Mononuclear cell (primary cell): ENCODE measurements around the gene NEBL. TPM values are rescaled to one million over a fixed set of nuclear protein-coding genes. Genes with fewer than 3 reads are reported as not detected.

Experiments used
- H3K27me3 ChIP-seq: 2 replicates; pipeline ENCODE4 v1.6.0; 2011; ENCODE audit warnings: low read length, control low read depth; ENCODE audit not compliant: insufficient read depth
- H3K4me1 ChIP-seq: 2 replicates; pipeline ENCODE4 v1.5.1; 2011; ENCODE audit warnings: mild to moderate bottlenecking, low read length, control low read depth; ENCODE audit not compliant: insufficient read depth
- H3K4me3 ChIP-seq: 2 replicates; pipeline ENCODE4 v1.5.1; 2011; ENCODE audit warnings: mild to moderate bottlenecking, low read length, moderate library complexity
- H3K9me3 ChIP-seq: 2 replicates; pipeline ENCODE4 v1.5.1; 2011; ENCODE audit warnings: low read depth, mild to moderate bottlenecking, control low read depth, low read length
- total RNA-seq: library from RNA; depleted of rRNA; stranded (reverse); fragments of >200 nt; gene quantifications from one replicate; pipeline ENCODE4 v1.2.3, GENCODE V29; 2012

NEBL gene
- total RNA-seq, 1 donor, result 0.10 TPM

DNA sequence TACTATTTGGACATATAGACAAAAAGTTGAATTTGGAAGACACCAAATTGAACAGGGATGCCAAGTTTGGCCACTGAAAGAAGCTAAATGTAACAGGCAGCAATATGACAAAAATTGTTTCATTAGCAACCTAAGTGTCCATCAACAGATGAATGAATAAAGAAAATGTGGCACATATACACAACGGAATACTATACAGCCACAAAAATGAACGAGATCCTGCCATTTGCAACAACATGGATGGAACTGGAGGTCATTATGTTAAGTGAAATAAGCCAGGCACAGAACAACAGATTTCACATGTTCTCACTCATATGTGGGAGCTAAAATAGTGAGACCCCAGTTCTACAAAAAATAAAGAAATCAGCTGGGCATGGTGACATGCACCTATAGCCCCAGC, 43.8 kb downstream of the NEBL start:
- no peak overlapping the region for H3K4me3 ChIP-seq
- H3K4me1 ChIP-seq, result no peaks in the 10 kb centered on the region
- H3K9me3 ChIP-seq, result no peaks in the 10 kb centered on the region
- H3K27me3 ChIP-seq, result no peaks in the 10 kb centered on the region

DNA sequence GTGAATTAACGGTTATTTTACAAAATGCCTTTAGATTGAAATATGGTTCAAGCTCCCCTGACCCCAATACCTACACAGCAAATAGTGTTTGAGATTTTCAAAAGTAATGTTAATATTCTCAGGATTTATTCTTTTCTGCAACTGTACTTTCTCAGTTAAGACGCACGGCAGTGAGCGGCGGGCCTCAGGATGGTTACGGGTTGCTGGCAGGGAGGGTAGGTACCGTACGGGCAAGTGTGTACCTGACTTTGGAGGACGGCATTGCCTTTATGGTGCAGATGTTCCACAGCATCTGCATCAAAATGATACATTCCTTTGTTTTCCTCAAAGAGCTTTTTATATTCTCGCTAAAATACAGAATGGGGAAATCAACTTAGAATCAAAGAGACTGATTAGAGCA, 44.8 kb downstream of the NEBL start:
- Histone ChIP-seq H3K27me3 (no peaks in the 10 kb centered on the region), H3K9me3 (no peaks in the 10 kb centered on the region), H3K4me3 (no peak overlapping the region), H3K4me1 (no peaks in the 10 kb centered on the region)

DNA sequence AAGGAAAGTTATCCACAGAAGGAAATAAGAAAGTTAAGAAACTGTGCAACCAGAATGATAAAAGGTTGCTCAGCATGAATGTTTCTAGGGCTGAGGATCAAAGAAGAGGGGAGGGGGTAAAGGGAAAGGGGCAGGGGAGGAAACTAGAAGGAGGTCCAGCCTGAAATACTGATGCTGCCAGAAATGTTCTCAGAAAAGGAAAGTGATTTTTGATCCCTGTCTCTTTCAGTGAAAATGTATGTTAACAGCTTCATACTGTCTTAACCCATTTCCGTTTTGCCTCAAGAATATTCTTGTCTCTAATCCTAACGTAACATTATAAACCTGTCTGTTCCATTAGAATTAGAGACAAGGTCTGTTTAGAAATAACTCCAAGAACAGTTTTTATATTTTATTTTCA, 49.6 kb downstream of the NEBL start:
- no peaks in the 10 kb centered on the region for H3K4me1 ChIP-seq
- no peak overlapping the region for H3K4me3 ChIP-seq

DNA sequence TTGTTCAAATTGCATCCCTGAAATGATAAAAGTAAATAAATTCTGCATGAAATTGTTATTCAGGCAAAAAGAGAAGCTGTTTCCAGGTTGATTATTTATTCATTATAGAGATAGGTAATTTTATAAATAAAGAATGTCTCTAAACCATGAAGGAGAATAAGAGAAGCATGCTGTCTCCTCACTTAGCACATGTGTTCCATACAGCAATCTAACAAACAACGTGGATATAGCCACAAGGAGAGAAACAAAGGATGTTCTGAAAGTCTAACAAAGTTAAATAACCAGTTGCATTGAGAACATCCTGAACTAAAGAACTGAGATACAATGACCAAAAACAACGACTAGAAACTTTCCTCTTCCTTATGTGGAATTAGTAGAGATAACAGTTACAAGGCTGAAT, 50.8 kb downstream of the NEBL start:
- Histone ChIP-seq H3K4me1 (no peaks in the 10 kb centered on the region), H3K27me3 (no peaks in the 10 kb centered on the region), H3K4me3 (no peak overlapping the region), H3K9me3 (no peaks in the 10 kb centered on the region)

More for the DNA sequence above, 49.6 kb downstream of the NEBL start:
- Histone ChIP-seq H3K27me3 (no peaks in the 10 kb centered on the region), H3K9me3 (no peaks in the 10 kb centered on the region)

DNA sequence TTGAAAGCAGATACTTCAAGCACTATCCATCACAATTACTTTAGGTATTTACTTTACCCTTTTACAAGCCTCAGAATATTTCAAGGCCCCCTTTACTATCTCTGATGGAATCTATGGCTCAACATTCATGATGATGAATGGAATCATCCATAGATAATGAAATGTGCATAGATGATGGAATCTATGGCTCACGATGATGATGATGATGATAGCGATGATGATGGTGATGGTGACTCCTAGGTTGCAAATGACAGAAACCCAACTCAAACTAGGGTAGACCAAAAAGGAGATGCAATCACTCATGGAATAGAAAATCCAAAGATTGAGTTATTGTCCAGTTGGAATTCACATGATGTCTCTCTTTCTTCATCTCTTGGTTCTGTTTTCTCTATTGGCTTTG, 55.7 kb downstream of the NEBL start:
- Histone ChIP-seq H3K4me1 (no peaks in the 10 kb centered on the region), H3K9me3 (no peaks in the 10 kb centered on the region), H3K4me3 (no peak overlapping the region), H3K27me3 (no peaks in the 10 kb centered on the region)

DNA sequence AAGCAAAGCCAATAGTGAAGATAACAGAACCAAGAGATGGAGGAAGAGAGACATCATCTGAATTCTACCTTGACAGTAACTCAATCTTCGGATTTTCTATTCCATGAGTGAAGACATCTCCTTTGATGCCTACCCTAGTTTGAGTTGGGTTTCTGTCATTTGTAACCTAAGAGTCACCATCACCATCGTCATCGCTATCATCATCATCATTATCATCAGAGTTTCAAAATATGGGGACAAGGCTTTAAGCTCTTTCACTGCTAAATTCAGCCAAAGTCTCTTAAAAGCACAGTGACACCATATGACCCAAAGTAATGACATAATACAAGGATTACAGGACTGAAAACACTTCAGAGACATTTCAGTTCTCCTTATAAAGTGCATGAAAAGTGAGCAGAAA, 57.2 kb downstream of the NEBL start:
- no peaks in the 10 kb centered on the region for H3K27me3 ChIP-seq
- no peaks in the 10 kb centered on the region for H3K9me3 ChIP-seq
- no peak overlapping the region for H3K4me3 ChIP-seq
- H3K4me1 ChIP-seq, result no peaks in the 10 kb centered on the region

DNA sequence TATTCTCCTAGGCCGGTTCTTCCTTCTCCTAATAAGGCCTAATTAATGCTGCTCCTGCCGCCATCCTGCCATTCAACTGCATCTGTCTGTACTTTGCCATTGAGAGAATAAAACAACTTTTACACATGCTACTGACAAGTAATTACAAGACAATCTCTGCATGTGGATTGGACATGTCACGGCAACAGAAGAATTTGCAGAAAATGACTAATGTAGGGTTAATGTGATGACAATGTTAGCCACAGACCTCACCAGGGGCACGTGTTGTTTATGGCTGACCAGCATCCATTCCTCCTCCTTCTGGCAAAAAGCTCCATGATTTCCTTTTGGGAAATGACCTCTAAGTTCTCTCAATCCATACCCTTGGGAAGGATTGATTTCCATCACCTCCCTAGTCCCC, 58.0 kb downstream of the NEBL start:
- Histone ChIP-seq H3K4me3 (no peak overlapping the region), H3K4me1 (no peaks in the 10 kb centered on the region), H3K9me3 (no peaks in the 10 kb centered on the region), H3K27me3 (no peaks in the 10 kb centered on the region)

DNA sequence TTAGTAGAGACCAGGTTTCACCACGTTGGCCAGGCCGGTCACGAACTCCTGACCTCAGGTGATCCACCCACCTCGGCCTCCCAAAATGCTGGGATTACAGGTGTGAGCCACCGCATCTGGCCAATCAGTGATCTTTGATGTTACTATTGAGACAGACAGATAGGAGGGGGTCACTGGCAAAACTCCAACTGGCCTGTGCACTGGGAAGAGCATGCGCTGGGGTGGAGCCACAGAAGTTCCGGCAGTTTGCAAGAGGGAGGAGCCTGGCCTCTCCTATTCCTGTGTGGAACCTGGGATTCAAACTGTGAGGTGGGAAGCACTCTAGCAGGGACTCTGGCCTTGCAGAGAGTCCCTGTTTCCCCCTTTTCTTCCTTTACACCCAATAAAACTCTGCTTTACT, 60.7 kb downstream of the NEBL start:
- no peaks in the 10 kb centered on the region for H3K9me3 ChIP-seq

DNA sequence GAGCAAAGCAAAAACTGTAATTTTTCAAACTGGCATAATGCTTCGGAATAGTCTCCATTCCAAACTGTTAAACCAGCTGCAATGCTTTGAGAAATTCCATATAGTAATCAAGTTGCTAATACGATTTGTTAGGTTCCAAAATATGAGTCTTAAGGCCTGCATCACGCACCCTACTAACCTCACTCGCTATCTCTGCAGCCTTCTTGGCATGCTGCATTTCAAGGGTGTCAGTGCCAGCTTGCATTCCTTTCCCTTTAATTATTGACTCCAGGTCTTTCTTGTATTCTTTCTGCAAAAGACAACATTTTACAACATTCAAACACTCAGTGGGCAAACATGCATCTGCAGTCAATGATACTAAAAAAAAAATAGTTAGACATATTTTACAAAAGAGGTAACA, 61.8 kb downstream of the NEBL start:
- Histone ChIP-seq H3K9me3 (no peaks in the 10 kb centered on the region), H3K27me3 (no peaks in the 10 kb centered on the region), H3K4me1 (no peaks in the 10 kb centered on the region), H3K4me3 (no peak overlapping the region)

More for the DNA sequence above, 60.7 kb downstream of the NEBL start:
- no peaks in the 10 kb centered on the region for H3K4me1 ChIP-seq
- no peak overlapping the region for H3K4me3 ChIP-seq
- no peaks in the 10 kb centered on the region for H3K27me3 ChIP-seq

DNA sequence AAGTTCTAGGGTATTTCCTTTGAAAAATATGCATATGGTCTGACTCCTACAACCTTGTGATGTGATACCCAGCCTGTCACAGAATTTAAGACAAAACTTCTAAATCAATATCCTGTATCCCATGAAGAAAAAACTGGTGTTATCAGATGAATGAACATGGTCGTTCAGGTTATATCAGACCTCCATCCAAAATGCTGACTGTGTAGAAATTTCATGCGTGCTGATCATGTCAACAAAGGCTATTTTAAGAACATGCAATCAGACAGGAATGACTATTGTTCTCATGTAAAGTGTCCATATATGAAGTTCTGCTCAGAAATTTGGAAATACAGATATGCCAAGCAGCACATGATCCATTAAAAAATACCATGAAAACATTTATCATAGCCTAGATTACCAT, 62.3 kb downstream of the NEBL start:
- H3K4me3 ChIP-seq, result no peak overlapping the region
- H3K9me3 ChIP-seq, result no peaks in the 10 kb centered on the region
- H3K4me1 ChIP-seq, result no peaks in the 10 kb centered on the region
- no peaks in the 10 kb centered on the region for H3K27me3 ChIP-seq

DNA sequence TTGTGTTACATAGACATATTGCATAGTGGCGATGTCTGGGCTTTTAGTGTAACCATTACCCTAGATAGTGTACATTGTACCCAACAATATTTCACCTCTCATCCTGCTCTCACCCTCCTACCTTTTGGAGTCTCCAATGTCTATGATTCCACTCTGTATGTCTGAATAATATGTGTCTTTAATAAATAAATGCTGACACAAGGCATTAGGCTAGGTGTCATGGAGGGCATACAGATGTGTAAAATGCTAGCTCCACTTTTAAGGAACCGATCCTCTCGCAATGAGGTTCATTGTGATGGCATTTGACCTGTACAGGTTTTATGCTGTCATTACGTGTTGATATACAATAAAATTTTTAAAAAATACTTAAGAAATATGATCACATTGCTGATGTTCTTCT, 74.3 kb downstream of the NEBL start:
- Histone ChIP-seq H3K9me3 (no peaks in the 10 kb centered on the region), H3K4me3 (no peak overlapping the region), H3K4me1 (no peaks in the 10 kb centered on the region), H3K27me3 (no peaks in the 10 kb centered on the region)

DNA sequence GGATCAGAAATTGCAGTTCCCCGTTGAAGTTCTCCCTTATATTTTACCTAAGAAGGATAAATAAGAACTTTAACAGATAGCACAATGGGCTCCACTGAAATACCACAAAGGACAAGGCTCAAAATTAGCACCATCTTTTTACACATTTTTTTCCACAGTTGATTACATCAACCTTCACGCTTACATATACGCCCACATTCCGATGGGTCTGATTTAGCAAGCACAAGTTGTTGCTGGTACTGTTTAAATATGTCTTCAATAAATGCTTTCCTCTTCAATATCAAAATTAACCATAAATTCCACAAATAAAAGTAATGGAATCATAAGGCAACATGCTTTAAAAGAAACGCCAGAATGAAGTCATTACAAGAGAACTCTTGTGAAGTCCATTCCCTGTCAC, 79.5 kb downstream of the NEBL start:
- Histone ChIP-seq H3K4me1 (no peaks in the 10 kb centered on the region), H3K9me3 (no peaks in the 10 kb centered on the region), H3K27me3 (no peaks in the 10 kb centered on the region), H3K4me3 (no peak overlapping the region)

DNA sequence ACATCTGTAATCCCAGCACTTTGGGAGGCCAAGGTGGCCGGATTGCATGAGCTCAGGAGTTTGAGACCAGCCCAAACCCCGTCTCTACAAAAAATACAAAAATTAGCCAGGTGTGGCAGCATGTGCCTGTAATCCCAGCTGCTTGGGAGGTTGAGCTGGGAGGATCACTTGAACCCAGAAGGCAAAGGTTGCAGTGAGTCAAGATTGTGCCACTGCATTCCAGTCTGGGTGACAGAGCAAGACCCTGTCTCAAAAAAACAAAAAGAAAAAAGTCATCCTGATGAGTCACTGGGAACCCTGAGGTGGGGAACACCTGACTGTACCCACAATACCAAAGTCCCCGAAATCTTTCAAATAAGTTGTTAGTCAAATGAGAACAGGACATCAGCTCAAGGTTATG, 80.0 kb downstream of the NEBL start:
- no peak overlapping the region for H3K4me3 ChIP-seq
- H3K4me1 ChIP-seq, result no peaks in the 10 kb centered on the region
- no peaks in the 10 kb centered on the region for H3K27me3 ChIP-seq
- H3K9me3 ChIP-seq, result no peaks in the 10 kb centered on the region

DNA sequence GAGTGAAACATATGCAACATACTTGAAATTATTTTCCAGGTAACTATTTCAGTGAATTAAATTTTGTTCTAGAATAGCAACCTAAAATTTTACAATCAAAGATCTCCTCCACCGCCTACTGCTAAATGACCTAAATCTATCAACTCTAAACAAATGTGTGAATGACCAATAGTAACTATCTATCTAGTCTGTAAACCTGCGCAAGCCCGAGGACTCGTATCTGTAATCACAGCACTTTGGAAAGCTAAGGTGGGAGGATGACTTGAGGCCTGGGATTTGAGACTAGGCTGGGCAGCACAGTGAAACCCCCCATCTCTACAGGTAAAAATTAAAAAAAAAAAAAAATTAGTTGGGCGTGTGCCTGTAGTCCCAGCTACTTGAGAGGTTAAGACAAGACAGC, 83.0 kb downstream of the NEBL start:
- Histone ChIP-seq H3K4me1 (no peaks in the 10 kb centered on the region), H3K4me3 (no peak overlapping the region), H3K9me3 (no peaks in the 10 kb centered on the region), H3K27me3 (no peaks in the 10 kb centered on the region)

DNA sequence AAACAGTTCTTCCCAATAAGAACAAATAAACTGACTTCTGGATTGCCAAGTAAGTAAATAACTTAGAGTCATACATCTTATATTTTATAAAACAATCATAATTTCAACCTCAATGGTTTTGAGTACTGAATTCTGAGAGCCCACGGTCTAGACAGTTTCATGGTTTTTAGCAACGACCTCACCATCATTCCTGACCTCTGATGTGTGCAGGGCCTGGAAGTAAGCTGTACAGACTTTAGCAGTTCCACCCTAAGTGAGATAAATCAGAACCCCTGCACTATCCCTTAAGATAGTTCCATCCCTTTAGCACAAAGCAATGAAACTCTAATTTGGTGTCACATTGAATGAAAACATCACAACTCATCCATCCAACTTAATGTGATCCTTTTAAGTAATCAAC, 86.0 kb downstream of the NEBL start:
- no peak overlapping the region for H3K4me3 ChIP-seq
- H3K4me1 ChIP-seq, result no peaks in the 10 kb centered on the region
- no peaks in the 10 kb centered on the region for H3K27me3 ChIP-seq
- no peaks in the 10 kb centered on the region for H3K9me3 ChIP-seq

DNA sequence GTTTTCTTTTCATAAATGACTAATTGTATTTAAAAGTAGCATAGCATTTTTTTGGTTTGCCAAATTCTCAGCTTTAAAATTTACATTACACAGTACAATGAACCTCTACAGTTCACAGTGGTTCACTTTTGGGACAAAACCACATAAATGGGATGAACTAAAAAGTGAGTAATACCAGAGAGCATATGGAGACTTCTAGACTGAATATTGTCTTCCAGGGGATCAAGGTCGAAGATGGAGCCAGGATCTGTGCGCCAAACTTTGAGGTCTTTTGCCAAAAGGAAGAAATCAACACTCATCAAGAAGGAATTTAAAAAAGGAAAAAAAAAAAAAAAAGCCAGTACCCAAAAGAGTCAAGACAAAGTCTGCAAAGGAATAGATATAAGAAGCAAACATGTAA, 87.5 kb downstream of the NEBL start:
- Histone ChIP-seq H3K27me3 (no peaks in the 10 kb centered on the region), H3K4me3 (no peak overlapping the region), H3K4me1 (no peaks in the 10 kb centered on the region), H3K9me3 (no peaks in the 10 kb centered on the region)

DNA sequence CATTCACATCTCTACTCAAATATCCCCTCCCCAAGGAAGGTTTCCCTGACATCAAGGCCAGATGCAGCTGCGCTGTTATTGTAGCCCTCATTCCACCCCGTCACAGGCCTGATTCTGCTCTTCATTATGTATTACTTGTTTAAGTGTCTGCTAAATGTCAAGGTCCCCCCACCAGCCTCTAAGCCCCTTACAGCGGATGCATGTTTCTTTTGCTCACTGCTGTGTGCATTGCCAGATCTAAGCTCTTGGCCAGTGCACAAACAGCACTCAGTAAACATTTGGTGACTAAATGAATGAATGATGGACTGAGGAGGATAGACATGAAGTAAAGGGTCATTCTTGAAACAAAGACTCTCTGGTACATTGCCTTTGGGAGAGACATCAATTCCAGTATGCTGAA, 90.6 kb downstream of the NEBL start:
- Histone ChIP-seq H3K9me3 (no peaks in the 10 kb centered on the region), H3K4me3 (no peak overlapping the region), H3K4me1 (no peaks in the 10 kb centered on the region), H3K27me3 (no peaks in the 10 kb centered on the region)
